KOPT-K1 (cell line): ENCODE measurements around the gene CYBC1.
"Not testable (repeated sequence)": the region's sequence is repeated elsewhere in the genome, so short reads cannot be mapped to it uniquely, and the experiment has no call there.

ENCODE experiments used
- H3K27ac ChIP-seq: fragments of 200-600 bp; sonication (generic); 2 replicates; pipeline ENCODE4 v1.5.1; 2016; ENCODE audit warnings: antibody characterized with exemption, mild to moderate bottlenecking, low read depth, low read length; ENCODE audit not compliant: poor library complexity, severe bottlenecking
- H3K36me3 ChIP-seq: fragments of 200-600 bp; sonication (generic); 2 replicates; pipeline ENCODE4 v1.5.1; 2017; ENCODE audit warnings: antibody characterized with exemption, mild to moderate bottlenecking, low read length, moderate library complexity; ENCODE audit not compliant: insufficient read depth
- H3K9me3 ChIP-seq: fragments of 200-600 bp; sonication (generic); 2 replicates; pipeline ENCODE4 v1.5.1; 2017; ENCODE audit warnings: antibody characterized with exemption, low read length, mild to moderate bottlenecking; ENCODE audit not compliant: insufficient read depth, poor library complexity, severe bottlenecking

Gene CYBC1

DNA sequence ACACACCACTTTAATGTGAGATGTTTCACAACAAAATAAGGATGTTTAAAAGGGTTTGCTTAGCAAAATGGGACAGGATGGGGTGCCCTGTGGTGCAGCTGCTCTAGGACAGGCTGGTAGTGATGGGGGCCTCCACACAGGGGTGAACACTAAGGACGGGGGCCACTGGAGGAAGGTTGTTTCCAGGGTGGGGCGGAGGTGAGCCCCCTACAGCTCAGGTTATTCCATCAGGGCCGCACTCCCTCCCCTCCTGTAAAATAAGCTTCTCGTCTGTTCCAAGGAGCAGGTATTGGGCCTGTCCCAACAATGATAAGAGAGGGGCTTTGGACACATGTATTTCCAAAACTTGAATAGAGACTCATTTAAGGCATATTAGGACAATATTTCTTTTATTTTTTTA lies 34.3 kb downstream of the CYBC1 start:
- H3K27ac ChIP-seq: no peak overlapping the region
- peaks cover 30% of the 10 kb centered on the region for H3K36me3 ChIP-seq
- H3K9me3 ChIP-seq: no peaks in the 10 kb centered on the region

DNA sequence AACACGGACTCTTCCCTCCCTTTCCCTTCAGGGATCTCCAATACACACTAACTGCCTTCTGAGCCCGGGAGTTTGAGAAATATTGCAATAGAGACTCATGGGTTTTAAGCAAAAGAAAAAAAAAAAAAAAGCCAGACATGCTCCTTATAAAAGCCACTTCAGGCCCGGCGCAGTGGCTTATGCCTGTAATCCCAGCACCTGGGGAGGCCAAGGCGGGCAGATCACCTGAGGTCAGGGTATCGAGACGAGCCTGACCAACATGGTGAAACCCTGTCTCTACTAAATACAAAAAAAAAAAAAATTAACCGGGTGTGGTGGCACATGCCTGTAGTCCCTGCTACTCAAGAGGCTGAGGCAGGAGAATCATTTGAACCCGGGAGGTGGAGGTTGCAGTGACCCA lies 34.8 kb downstream of the CYBC1 start:
- no peaks in the 10 kb centered on the region for H3K9me3 ChIP-seq
- H3K36me3 ChIP-seq: peaks cover 26% of the 10 kb centered on the region
- no peak overlapping the region for H3K27ac ChIP-seq

DNA sequence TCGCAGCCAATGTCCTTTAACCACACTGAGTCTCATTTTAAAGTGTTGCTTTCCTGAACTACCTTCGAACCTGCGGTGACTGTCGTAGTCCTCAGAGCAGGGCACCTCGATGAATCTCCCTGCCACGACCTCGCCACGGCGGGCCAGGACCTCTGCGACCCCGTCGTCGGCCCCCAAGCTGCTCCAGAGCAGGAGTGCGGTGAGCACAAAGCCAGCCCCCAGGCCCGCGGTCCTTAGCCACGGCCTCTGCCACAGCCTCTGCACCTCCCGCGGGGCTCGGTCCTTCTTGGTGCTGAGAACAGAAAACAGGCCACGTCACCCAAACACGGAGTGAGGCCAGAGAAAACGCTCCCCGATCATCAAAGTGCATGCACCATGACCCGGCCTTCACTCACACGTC lies 35.2 kb downstream of the CYBC1 start:
- Histone ChIP-seq H3K9me3 (no peaks in the 10 kb centered on the region), H3K27ac (no peak overlapping the region), H3K36me3 (peaks cover 22% of the 10 kb centered on the region)

GRCh38 chr17:82414548-82415281 lies 35.8 kb downstream of the CYBC1 start:
- Histone ChIP-seq H3K27ac (no peak overlapping the region), H3K36me3 (peaks cover 19% of the 10 kb centered on the region), H3K9me3 (no peaks in the 10 kb centered on the region)

DNA sequence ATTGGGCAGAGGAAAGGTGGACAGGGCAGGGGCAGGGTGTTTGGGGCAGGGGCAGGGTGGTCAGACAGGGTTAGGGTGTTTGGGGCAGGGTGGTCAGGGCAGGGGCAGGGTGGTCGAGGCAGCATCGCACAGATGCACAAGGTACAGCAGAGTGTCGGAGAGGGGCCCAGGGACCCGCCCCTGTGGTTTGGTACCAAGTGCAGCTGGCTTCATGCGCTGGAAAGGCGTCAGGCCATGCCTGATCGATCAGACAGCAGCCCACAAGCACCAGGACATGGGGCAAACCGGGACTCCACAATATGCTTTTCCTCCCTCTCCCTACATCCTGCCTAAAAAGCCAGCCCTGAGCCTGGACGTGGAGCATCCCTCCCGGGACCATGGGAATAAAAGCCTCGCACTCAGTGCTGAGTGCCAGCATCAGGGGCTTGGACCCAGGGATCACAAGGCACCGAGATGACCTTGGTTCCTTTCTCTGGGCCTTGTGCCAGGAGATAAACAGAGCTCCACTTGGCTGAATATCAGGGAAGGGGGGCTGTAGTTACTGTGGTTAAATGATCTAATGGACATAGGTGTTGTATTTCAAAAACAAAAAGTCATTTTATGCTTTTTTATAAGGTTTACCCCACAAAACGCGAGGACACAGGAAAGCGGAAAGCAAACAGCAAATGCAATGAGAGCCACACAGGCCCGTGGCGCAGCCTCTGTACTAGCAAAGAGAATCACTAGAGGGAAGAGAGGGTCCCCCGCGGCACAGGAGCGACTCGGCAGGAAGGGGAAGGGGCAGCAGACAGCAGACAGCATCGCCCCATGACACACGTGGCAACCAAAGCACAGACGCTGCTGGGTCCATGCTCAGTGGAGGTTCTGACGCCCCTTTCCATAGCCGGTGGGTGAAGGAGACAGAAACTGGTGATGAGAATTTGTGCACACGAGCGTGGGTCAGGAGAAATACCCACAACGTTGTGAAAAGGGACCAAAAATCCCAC lies 37.7 kb downstream of the CYBC1 start:
- no peaks in the 10 kb centered on the region for H3K9me3 ChIP-seq

GRCh38 chr17:82412081-82412480 lies 38.5 kb downstream of the CYBC1 start:
- not testable (repeated sequence) for H3K9me3 ChIP-seq, H3K27ac ChIP-seq
- peaks cover 23% of the 10 kb centered on the region for H3K36me3 ChIP-seq

More for the DNA sequence above, 37.7 kb downstream of the CYBC1 start:
- Histone ChIP-seq H3K27ac (no peak overlapping the region), H3K36me3 (peaks cover 23% of the 10 kb centered on the region)

DNA sequence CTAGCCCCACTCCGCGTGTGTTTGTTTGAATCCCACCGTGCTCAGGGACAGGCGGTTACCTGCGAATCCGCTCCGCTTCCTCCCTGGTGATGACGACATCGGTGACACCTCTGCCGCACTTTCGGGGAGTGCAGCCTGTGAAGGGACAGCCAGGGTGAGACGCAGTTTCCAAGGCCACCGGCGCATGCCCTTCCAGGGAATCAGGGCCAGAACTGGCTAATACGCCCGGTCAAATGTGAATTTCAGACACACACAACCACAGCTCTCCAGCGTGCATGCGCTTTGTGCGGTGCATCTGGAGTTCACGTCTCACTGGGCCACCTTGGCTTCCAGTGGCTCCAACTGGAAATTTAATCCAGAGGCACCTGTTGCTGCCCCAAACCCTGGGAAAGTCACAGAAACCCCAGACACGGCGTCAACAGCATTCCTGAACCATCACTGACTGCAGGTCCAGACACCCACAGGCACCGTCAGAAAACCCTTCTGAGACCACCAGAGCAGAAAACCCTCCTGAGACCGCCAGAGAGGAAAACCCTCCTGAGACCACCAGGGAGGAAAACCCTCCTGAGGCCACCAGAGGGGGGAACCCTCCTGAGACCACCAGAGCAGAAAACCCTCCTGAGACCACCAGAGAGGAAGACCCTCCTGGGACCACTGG lies 39.0 kb downstream of the CYBC1 start:
- Histone ChIP-seq H3K36me3 (peaks cover 23% of the 10 kb centered on the region), H3K9me3 (no peaks in the 10 kb centered on the region), H3K27ac (no peak overlapping the region)

DNA sequence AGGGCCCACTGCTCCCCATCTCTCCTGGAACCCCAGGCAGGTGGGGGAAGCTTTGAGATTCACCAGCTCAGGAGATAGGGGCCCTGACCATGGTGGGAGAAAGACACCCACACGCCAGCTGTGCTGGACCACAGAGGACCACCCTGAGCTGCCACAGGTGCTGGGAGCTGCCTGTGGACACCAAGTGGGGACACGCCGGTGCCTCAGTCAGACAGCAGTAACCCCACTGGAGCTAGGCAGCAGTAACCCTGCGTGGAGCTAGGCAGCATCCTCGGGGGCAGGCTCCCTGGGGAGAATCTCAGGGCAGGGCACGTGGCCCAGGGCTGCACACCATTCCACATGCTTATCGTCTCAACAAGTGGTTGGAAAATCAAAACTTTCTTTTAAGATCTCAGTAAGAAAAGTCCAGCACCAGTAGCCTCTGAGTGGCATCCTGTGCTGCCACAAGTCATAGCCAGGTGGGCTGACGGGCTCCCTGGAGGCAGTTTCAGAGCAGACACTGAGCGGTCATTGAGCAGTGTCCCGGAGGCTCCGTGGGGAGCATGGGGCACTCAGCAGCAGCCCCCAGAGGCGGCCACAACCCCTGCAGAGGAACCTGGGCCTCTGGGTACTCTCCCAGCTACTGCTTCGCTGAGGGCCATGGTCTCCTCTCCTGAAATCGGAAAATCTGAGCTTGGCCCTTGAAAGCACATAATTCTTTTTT lies 40.4 kb downstream of the CYBC1 start:
- H3K36me3 ChIP-seq: peaks cover 33% of the 10 kb centered on the region
- H3K9me3 ChIP-seq: no peaks in the 10 kb centered on the region
- H3K27ac ChIP-seq: no peak overlapping the region

- H3K36me3 ChIP-seq: peaks cover 41% of the 10 kb centered on the region
- H3K9me3 ChIP-seq: no peaks in the 10 kb centered on the region
- H3K27ac ChIP-seq: no peak overlapping the region
These were observed 41.6 kb downstream of the CYBC1 start for GRCh38 chr17:82408938-82409318.

GRCh38 chr17:82408288-82408937 lies 42.1 kb downstream of the CYBC1 start:
- no peaks in the 10 kb centered on the region for H3K9me3 ChIP-seq
- no peak overlapping the region for H3K27ac ChIP-seq
- H3K36me3 ChIP-seq: peaks cover 44% of the 10 kb centered on the region

- Histone ChIP-seq H3K27ac (no peak overlapping the region), H3K36me3 (peaks cover 51% of the 10 kb centered on the region), H3K9me3 (no peaks in the 10 kb centered on the region)
These were observed 43.3 kb downstream of the CYBC1 start for GRCh38 chr17:82407255-82407654.

DNA sequence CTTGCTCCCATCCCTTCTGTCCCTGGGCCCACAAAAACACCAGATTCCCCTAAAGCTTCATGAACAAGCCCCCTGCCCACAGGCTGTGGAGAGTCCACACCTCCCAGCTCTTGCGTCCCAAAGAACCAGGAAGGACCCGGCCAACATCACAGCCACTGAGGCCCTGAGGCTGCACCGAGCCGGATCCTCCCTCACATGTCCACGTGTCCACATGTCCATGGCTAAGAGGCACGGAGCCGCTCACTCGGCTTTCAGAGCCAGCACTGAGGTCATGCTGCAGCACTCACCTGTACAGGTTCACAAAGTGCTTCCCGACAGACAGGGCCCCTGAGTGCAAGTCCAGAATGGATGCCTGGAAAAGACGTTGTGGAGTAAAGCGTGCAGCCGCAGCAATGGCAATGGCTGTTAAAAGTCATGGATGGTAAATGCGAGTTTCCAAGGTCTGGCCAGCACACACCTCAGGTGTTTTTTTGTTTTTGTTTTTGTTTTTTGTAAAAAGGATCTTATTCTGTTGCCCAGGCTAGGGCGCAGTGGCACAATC lies 44.4 kb downstream of the CYBC1 start:
- Histone ChIP-seq H3K9me3 (no peaks in the 10 kb centered on the region), H3K36me3 (peaks cover 49% of the 10 kb centered on the region), H3K27ac (no peak overlapping the region)

DNA sequence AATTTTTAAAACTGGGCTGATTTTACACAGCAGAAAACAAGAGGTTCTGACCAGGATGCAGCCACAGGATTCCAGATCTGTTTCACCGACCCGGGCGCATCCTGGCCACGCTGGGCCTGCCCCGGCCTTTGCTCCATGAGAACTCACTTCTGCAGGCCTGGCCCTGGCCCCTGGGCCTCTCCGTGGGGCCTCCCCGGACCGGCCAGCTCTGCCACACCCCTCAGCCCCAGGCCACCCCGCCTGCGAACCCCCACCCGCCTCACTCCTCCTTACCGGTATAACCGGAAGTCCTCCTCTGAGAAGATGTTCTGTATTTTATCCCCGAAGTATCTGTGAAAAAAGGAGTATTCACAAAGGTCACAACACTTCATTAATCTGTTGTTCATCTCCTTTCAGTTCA lies 45.5 kb downstream of the CYBC1 start:
- H3K36me3 ChIP-seq: peaks cover 49% of the 10 kb centered on the region
- H3K27ac ChIP-seq: no peak overlapping the region
- H3K9me3 ChIP-seq: no peaks in the 10 kb centered on the region
